ENCODE measurements around the gene GPR132. TPM values are rescaled to one million over a fixed set of nuclear protein-coding genes. Genes with fewer than 3 reads are reported as not detected.

GPR132 gene
- total RNA-seq, 2 experiments from 2014 or later, result 64.4 to 66.7 TPM

GRCh38 chr14:105067140-105067968 lies 2.1 kb upstream of the GPR132 start:
- intact Hi-C loops (cut with DNase I, micrococcal nuclease), result loop anchor here in 1 of 2 experiments (5.0 kb wide), 1 partner anchor 425 kb away; the partner anchor contains the start of gene TEDC1
- DNase-seq (peak in 11 of 14 experiments; percentile 43 to 80 (median 63)), ATAC-seq (ENCODE audit: poor library complexity) (no peak)
- H3K27me3 Mint-ChIP-seq, result no peaks in the 10 kb centered on the region
- peak overlapping the region; percentile 91 for H3K27ac Mint-ChIP-seq
- no peaks in the 10 kb centered on the region for H3K36me3 ChIP-seq (ENCODE audit: insufficient read depth, low read length)
- POLR2A ChIA-PET, result interaction anchor here (0.8 to 7.3 kb wide), 5 partner anchors 8 to 234 kb away, joined by 3 to 62 read pairs (median 23); partner anchors contain the start of genes BRF1 and CDCA4
- no peak overlapping the region for H3K4me3 ChIP-seq (ENCODE audit: low read length)
- no peaks in the 10 kb centered on the region for H3K27me3 ChIP-seq (ENCODE audit: control insufficient read depth in 1 of 2, insufficient read depth in 2 of 2, low read length in 2 of 2)
- H3K4me1 ChIP-seq (ENCODE audit: insufficient read depth, low read length), result peaks cover 84% of the 10 kb centered on the region
- no peaks in the 10 kb centered on the region for H3K9me3 ChIP-seq (ENCODE audit: control insufficient read depth in 1 of 2, insufficient read depth in 1 of 2, low read length in 2 of 2)
- H3K36me3 Mint-ChIP-seq (ENCODE audit: low read depth), result peaks cover 12% of the 10 kb centered on the region
- TF ChIP-seq CTCF (IDR thresholded peaks at IDR 0.05), result no peak
- H3K27ac ChIP-seq (ENCODE audit: low read depth in 1 of 2, low read length in 2 of 2), result peak overlapping the region; percentile 94 to 95
- peaks cover 68% of the 10 kb centered on the region for H3K4me1 Mint-ChIP-seq (ENCODE audit: low read depth)
- H3K9me3 Mint-ChIP-seq, result no peaks in the 10 kb centered on the region
- H3K4me3 Mint-ChIP-seq, result peak overlapping the region; percentile 68
- CTCF ChIA-PET, result interaction anchor here (1.4 to 6.9 kb wide), 2 partner anchors 20 to 23 kb away, joined by 5 to 49 read pairs; no protein-coding TSS in a partner anchor

- Histone ChIP-seq H3K27me3 (ENCODE audit: control insufficient read depth in 1 of 2, insufficient read depth in 2 of 2, low read length in 2 of 2) (no peaks in the 10 kb centered on the region), H3K9me3 (ENCODE audit: control insufficient read depth in 1 of 2, insufficient read depth in 1 of 2, low read length in 2 of 2) (no peaks in the 10 kb centered on the region), H3K4me3 (ENCODE audit: low read length) (peak overlapping the region; percentile 82), H3K4me1 (ENCODE audit: insufficient read depth, low read length) (peaks cover 93% of the 10 kb centered on the region), H3K27ac (ENCODE audit: low read depth in 1 of 2, low read length in 2 of 2) (peak overlapping the region; percentile 94 to 95), H3K36me3 (ENCODE audit: insufficient read depth, low read length) (no peaks in the 10 kb centered on the region)
- TF ChIP-seq CTCF (IDR thresholded peaks at IDR 0.05), result no peak
- H3K27ac Mint-ChIP-seq, result peak overlapping the region; percentile 91
- peaks cover 74% of the 10 kb centered on the region for H3K4me1 Mint-ChIP-seq (ENCODE audit: low read depth)
- CTCF ChIA-PET, result interaction anchor here (1.4 to 9.9 kb wide), 4 partner anchors 20 to 24 kb away, joined by 5 to 75 read pairs (median 34); no protein-coding TSS in a partner anchor
- no peaks in the 10 kb centered on the region for H3K9me3 Mint-ChIP-seq
- peak overlapping the region; percentile 100 for H3K4me3 Mint-ChIP-seq
- POLR2A ChIA-PET, result interaction anchor here (1.2 to 7.3 kb wide), 12 partner anchors 9 to 423 kb away, joined by 3 to 62 read pairs (median 10); partner anchors contain the start of genes BRF1, CDCA4 and CLBA1
- no peaks in the 10 kb centered on the region for H3K27me3 Mint-ChIP-seq
- intact Hi-C loops (cut with DNase I, micrococcal nuclease), result loop anchor here in 1 of 2 experiments (5.0 kb wide), 1 partner anchor 426 kb away; the partner anchor contains the start of gene TEDC1
- peaks cover 12% of the 10 kb centered on the region for H3K36me3 Mint-ChIP-seq (ENCODE audit: low read depth)
- DNase-seq, result peak in 2 of 14 experiments; percentile 43 to 52
- ATAC-seq (ENCODE audit: poor library complexity), result no peak
These were observed 1.2 kb upstream of the GPR132 start for GRCh38 chr14:105066240-105067071.

- Histone ChIP-seq H3K27ac (ENCODE audit: low read depth in 1 of 2, low read length in 2 of 2) (peak overlapping the region; percentile 94 to 95), H3K4me1 (ENCODE audit: insufficient read depth, low read length) (peaks cover 98% of the 10 kb centered on the region), H3K4me3 (ENCODE audit: low read length) (peak overlapping the region; percentile 82), H3K27me3 (ENCODE audit: control insufficient read depth in 1 of 2, insufficient read depth in 2 of 2, low read length in 2 of 2) (no peaks in the 10 kb centered on the region), H3K9me3 (ENCODE audit: control insufficient read depth in 1 of 2, insufficient read depth in 1 of 2, low read length in 2 of 2) (no peaks in the 10 kb centered on the region), H3K36me3 (ENCODE audit: insufficient read depth, low read length) (peaks cover 3% of the 10 kb centered on the region)
- ATAC-seq (ENCODE audit: poor library complexity), result no peak
- Mint-ChIP-seq H3K27ac (peak overlapping the region; percentile 91), H3K4me1 (ENCODE audit: low read depth) (peaks cover 70% of the 10 kb centered on the region), H3K27me3 (no peaks in the 10 kb centered on the region), H3K9me3 (no peaks in the 10 kb centered on the region), H3K36me3 (ENCODE audit: low read depth) (peaks cover 13% of the 10 kb centered on the region), H3K4me3 (peak overlapping the region; percentile 100)
- POLR2A ChIA-PET, result interaction anchor here (0.7 to 7.3 kb wide), 17 partner anchors 11 to 425 kb away, joined by 3 to 62 read pairs (median 7); partner anchors contain the start of genes AHNAK2, BRF1, CDCA4 and CLBA1
- DNase-seq, result peak in 8 of 14 experiments; percentile 17 to 71 (median 42)
- intact Hi-C loops (cut with DNase I, micrococcal nuclease), result loop anchor here (1.0 to 5.0 kb wide), 3 partner anchors 23 to 428 kb away; partner anchors contain the start of genes CDCA4 (in 1 of the 2) and TEDC1 (in 1 of the 2)
- no peak for TF ChIP-seq CTCF (IDR thresholded peaks at IDR 0.05)
- CTCF ChIA-PET, result interaction anchor here (2.3 to 9.9 kb wide), 3 partner anchors 19 to 25 kb away, joined by 20 to 75 read pairs (median 49); no protein-coding TSS in a partner anchor
These were observed 498 bp downstream of the GPR132 start for GRCh38 chr14:105064721-105065143.
